Right renal cortex interstitium (tissue), 3 donors: ENCODE data around the gene C13orf46. TPM values are rescaled to one million over a fixed set of nuclear protein-coding genes. Genes with fewer than 3 reads are reported as not detected.
"Not testable (repeated sequence)": the region's sequence is repeated elsewhere in the genome, so short reads cannot be mapped to it uniquely, and the experiment has no call there.

ENCODE experiments used
- DNase-seq, 3 donors: peaks; one replicate each; pipeline ENCODE4 v3.0.0-alpha.2; 2013; ENCODE audit warnings: low read depth in 3 of 3, low spot score in 2 of 3
- polyA plus RNA-seq, 3 donors: library from polyadenylated mRNA; unstranded; fragments of 120-200 nt; gene quantifications; one replicate each; pipeline ENCODE4 v1.2.1, GENCODE V29; 2013; ENCODE audit not compliant: insufficient read length in 3 of 3

C13orf46 gene
- polyA plus RNA-seq, 3 donors = 0.07 to 0.18 TPM; not detected in 1

DNA sequence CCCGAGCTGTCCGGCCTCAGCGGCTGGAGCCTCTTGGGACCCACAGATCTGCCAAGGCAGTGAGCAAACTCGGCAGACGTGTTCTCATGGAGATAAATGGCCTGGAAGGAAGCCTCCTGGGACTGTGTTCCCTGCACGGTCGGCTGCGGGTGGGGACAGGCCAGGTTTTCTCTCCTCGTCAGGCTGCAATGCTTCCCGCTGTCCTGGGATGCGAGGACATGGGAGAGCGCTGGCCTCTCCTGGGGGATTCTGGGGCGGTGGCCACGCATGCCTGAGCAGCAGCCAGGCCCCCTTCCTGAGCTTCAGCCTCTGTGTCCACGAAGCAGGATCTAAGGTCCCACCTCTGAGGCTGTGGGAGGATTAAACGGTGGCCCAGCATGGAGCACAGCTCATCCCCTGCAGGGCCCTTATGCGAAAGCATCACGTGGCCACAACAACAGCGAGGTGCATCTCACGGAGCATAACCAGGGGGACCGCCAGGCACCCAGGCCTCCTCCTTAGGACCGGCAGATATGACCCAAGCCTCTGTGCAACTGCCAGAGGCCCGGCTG lies 21.2 kb upstream of the C13orf46 start:
- DNase-seq = no peak

GRCh38 chr13:113992276-113993005 lies 18.6 kb upstream of the C13orf46 start:
- DNase-seq = no peak

DNA sequence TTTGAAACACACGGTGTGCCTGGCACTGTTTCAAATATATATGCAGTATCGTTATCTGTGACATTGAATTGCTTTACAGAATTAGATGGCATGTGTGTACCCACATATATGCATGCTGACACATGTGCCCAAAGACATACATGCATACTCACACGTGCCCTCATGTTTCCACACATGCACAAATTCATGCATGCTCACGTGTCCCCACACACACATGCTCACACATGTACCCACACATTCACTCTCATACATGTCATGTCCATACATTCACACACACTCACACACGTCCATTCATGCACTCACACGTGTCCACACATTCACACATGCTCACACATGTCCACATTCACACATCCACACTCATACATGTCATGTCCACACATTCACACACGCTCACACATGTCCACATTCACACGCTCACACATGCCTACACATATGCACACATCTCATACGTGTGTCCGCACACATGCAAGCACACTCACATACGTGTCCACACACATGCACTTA lies 17.9 kb upstream of the C13orf46 start:
- no peak for DNase-seq

DNA sequence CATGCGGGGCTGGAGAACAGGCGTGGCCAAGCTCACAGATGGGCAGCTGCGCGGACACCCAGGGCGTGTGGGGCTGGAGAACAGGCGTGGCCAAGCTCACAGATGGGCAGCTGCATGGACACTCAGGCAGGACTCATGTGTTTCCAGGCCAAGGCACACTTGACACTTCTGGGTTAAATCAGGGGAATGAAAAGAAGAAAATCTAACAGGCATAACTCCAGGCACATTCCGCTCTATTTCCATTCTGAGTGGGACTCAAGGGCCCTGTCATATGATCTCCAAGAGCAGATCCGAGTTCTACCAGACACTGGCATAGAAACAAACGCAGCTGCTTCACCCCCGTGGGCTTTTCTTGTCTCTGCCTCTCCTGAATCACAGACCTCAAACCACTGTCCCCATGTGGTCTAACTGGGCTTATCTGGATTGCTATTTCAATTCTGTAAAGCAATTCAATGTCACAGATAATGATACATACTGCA lies 17.4 kb upstream of the C13orf46 start:
- no peak for DNase-seq

DNA sequence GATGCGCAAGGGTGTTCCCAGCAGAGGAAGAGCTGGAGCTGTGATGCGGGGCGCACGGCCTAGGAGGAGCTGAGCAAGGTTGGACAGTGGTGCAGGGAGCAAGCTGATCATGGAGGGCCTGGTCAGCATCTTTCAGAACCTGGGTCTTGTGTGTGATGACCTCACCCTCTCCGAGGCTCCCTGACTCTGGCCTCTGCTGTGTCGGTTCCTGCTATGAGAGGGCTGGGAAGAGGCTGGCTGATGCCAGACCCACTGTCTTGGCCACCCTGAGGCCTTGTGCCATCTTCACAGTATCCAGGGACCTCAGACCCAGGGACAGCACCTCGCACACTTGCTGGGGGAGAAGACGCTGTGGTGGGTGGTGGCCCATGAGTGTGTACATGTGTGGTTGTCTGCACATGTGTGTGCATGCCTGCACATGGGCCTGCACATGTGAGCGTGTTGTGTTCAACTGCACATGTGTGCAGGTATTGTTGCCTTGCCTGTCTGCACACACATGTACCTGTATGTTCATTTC lies 16.5 kb upstream of the C13orf46 start:
- no peak for DNase-seq

DNA sequence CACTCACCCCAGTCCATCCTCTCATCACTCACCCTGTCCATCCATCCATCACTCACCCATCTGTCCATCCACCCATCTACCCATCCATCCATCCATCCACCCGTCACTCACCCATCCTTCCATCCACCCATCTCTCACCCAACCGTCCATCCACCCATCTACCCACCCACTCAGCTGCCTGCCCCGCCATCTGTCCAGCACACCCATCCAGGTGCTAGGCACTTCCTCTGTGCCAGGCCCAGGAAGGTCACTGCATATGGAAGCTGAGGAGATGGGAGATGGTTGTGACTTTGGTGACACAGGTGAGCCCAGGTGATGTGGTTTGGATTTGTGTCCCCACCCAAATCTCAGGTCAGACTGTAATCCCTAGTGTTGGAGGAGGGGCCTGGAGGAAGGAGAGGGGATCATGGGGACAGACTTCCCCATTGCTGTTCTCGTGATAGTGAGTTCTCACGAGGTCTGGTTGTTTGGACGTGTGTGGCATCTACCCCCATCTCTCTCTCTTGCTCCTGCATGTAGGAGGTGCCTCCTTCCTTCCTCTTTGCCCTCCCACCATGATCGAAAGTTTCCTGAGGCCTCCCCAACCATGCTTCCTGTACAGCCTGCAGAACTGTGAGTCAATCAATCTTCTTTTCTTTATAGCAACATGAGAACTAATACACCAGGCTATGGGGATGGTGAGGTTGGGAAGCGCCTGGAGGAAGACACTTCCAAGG lies 15.9 kb upstream of the C13orf46 start:
- no peak for DNase-seq

DNA sequence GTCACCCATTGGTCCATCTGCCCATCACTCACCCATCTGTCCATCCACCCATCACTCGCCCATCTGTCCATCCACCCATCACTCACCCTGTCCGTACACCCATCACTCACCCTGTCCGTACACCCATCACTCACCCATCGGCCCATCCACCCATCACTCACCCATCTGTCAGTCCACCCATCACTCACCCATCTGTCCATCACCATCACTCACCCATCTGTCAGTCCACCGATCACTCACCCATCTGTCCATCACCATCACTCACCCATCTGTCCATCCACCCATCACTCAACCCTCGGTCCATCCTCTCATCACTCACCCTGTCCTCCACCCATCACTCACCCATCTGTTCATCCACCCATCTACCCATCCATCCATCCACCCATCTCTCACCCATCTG lies 15.0 kb upstream of the C13orf46 start:
- not testable (repeated sequence) for DNase-seq

DNA sequence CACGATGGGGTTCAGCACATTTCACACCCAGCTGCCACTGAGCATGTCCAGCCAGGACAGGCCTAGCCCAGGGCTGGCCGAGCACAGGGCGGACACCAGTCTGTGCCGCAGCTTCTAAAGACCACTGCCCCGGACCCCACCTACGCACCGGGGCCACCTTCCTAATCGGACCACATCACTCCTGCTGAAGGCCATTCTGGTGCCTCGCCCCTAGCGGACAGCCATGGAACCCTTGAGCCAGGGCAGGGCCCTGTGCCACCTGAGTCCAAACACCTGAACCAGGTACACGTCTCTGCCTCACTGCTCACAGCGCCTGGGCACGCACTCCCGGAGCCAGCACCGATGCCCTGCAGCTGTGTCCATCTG lies 8.4 kb upstream of the C13orf46 start:
- DNase-seq = no peak

GRCh38 chr13:113981611-113982295 lies 7.9 kb upstream of the C13orf46 start:
- DNase-seq = no peak

- DNase-seq = no peak
Measured at GRCh38 chr13:113981194-113981605, 7.3 kb upstream of the C13orf46 start.

GRCh38 chr13:113980489-113981064 lies 6.7 kb upstream of the C13orf46 start:
- no peak for DNase-seq

DNA sequence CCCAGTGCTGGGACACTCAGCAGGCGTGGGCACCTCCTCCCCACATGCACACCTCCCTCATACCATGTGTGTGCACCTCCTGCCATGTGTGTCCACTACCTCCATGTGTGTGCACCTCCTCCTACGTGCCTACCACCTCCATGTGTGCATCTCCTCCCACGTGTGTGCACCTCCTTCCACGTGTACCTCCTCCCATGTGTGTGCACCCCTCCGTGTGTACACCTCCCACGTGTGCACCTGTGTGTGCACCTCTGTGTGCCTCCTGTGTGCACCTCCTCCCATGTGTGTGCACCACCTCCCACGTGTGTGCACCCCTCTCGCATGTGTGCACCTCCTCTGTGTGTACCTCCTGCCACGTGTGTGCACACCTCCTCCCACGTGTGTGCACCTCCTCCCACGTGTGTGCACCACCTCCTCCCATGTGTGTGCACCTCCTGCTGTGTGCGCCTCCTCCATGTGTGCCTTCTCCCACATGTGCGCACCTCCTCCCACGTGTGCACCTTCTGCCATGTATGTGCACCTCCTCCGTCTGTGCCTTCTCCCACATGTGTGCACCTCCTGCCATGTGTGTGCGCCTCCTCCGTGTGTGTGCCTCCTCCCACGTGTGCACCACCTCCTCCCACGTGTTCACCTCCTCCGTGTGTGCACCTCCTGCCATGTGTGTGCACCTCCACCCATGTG lies 6.1 kb upstream of the C13orf46 start:
- no peak for DNase-seq

DNA sequence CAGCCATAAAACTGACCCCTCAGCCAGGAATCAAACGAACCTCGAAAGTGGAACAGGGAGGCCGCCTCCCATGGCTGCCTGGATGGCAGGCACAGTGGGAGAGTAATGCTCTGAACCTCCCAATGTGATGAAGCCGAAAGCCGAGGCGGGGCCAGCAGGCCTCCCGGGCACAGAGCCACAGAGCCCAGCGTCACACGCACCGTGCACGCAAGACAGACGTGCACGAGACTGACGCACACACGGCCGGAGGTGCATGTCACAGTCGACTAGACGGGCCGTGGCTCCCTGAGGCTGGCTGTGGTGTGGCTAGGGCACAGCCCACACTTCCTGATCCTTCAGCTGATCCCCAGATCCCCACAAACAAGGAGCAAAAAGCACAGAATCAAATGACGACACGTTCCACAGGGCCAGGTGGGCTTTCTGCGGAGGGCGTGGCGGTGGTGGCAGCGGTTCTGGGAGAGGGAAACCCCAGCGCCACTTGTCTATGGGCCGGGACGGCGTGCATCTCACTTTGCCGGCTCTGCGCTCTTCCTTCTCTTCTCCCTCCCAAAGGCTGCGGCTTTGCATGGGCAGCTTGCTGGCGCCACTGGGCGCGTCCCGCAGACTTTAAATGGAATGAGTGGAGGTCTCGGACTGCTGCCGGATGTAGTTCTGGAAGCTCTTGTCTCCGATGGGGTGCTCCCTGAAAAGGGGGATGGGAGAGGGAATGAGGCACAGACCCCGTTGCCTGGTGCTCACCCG lies 5.0 kb upstream of the C13orf46 start:
- no peak for DNase-seq

DNA sequence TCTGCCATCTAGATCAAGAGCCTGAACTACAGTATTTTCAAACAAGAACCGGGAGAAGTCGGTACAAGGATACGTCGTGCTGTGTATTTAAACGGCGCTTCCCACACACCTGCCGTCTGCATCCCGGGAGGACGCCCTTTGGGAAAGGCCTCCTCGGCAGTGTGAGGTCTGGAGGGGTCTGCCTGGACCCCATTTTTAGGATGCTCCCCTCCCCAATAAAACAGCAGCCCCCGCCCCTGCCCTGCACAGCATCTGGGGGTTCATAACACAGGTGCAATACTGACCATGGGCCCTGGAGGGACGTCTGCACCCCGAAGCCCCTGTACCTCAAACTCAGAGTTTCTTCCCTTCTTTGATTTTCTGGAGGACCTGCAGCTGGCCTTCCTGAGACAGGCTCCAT lies 4.1 kb upstream of the C13orf46 start:
- no peak for DNase-seq

DNA sequence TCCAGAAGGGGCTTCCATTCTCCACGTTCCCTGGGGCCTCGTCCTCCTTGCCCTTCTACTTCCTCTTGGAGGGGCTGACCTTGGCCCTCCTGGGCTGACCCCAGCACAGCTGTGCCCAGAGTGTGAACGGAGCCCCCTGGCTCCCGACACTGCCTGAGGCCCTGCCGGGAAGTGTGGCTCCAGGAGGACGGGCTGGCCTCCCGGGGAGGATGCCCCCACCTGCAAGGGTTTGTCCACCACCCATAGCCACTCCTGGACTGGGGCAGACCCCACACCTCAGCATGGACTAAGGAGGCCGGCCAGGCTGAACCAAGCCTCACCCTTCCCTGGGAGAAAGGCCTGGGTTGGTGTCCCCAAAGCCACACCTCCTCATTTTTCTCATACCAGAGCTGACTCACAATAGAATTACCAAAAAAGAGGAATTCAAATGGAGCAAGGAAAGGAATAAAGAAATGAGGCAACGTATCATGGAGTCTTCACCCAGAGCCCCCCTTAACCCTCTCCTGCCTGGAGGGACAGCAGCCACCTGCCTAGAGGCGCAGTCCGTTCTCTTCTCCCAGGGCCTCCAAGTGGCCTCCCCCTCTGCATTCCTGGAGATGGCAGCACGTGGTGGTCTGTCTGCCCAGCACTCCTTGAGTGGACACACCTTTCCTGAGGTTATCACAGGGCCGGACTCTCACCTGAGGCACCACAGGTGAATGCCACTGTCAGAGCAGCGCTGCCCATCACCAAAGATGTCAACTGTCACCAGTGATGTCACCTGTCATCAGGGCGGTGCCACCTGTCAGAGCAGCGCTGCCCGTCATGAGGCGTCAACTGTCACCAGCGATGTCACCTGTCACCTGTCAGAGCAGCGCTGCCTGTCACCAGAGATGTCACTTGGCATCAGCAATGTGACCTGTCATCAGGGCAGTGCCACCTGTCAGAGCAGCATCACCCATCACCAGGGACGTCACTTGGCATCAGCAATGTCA lies 3.1 kb upstream of the C13orf46 start:
- no peak for DNase-seq

GRCh38 chr13:113975416-113975815 lies 1.5 kb upstream of the C13orf46 start:
- DNase-seq = no peak

GRCh38 chr13:113974304-113975281 lies 717 bp upstream of the C13orf46 start:
- no peak for DNase-seq
